ENCODE measurements around the gene RBMS3.
"Not testable (repeated sequence)": the region's sequence is repeated elsewhere in the genome, so short reads cannot be mapped to it uniquely, and the experiment has no call there.

The RBMS3 gene

DNA sequence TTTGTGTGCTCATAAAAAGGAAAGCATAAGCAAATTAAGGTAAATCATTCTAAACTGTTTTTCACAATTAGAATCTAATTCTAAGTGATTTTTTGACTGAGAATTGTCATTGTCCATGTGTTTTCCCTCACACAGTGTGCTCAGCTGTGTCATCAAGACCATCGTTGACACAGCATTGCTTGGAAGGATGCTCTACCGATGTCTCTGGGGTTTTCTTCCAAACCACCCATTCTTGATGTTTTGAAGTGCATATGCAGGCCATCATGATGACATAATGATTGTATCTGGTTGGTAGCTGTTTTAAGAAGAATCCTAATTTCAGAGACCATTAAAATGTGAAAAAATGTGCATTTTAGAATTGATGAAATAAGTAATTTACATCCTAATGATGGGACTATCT is 347.9 kb downstream of the RBMS3 start:
- DNase-seq: no peak

DNA sequence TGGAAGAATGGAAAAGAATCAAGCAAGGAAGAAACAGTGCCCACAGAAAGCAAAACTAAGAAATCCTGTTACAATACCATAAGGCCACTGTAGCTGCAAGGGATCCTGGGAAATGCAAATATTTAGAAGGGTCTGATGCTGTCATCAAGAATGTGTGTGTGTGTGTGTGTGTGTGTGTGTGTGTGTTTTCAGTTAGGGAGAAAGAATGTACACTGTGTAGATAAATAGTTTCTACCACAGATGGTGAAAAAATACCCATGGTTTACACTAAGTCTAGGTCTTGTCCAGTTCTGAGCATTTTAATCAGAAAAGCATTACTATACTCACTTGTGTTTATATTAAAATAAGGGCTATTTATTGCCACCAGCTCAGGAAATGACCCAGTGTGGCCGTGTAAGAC is 355.0 kb downstream of the RBMS3 start:
- DNase-seq: no peak

DNA sequence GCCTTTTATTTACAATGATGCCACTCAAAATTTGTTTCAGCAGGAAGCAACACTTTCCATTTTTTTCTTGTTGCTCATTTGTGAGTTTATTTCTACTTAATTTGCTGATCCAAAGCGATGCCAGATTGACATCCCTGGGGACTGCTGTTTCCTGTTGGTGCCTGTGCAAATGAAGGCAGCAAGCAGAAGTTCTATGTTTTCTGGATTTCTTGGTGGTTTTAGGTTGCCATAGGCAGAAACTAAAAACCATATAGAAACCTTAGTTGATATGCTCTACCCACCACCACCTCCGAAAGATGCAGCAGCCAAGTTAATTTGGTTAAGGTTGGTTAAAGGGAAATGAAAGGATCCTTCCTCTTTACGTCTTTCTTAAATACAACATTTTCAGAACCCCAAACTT is 356.2 kb downstream of the RBMS3 start:
- DNase-seq: no peak

DNA sequence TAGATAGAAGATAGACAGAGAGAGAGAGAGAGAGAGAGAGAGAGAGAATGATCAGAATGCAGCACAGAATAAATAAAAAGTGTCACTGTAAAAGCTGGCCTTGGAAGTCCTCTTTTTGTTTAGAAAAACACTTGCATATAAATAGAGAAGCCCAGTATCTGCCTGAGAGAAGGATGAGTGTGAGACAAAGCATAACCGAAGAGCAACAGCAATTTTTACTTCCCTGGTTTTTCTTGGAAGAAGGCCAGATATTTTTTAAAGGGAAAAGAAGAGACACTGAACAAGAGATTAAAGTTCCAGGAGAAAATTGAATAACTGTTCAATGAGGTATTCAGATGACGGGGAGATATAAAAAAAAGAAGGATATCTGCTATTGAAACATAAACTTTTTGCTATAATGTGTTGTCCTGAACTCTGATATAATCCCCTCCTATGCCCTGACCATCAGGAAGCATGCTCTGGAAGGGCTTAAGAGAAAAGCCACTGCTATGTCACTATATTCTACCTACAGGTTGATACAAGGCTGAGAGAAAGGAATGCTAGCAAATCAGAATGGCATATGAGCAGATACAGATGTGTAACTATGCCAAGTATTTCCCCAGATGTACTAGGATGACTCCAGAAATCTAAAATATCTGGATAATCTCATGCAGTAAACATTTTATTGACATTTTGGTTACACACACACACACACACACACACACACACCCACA is 358.9 kb downstream of the RBMS3 start:
- no peak for DNase-seq

DNA sequence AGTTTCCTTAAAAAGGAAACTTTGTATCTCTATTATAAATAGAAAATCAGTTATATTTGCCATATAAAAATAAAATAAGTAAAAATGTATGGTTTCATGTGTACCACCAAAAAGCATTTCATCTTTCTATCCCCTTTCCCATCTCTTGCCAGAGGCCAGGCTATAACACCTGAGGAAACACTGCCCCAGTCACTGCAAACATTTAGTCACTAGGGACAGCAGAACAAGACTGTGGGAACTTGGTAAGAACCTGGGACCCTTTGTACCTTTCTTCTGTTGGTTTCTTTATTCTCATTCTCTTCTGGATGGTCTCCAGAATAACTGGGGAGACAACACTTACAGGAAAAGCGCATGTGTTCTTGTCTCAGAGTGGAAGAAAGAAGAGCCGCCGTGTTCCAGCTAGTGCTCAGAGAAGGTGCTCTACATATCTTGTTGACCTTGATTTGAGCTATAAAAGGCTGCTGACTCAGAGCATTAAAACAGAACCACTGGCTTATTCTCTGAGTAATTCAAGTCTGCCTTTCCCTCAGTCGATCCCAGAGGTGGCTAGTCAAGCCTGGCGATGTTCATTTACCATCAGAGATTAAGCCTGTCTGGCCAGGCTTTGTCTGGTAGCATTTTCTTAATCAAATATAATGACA is 361.6 kb downstream of the RBMS3 start:
- no peak for DNase-seq

DNA sequence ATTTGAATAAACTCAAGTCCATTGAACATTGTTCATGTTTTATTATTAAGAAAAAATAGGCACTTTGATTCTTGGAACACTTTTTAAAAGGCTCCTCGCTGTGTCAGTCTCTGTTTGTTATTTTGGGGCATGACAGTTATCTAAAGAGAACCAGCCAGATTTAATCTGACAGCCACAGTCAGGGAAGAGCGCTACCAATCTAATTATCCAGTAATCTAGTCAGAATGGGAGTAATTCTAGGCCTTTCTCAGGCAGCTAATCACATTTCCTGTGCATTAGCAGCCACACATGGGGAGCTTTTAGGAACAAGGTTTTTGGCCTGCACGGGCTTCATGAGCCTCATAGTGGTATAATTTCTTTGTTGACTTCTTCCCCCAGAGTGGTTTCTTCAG is 362.2 kb downstream of the RBMS3 start:
- DNase-seq: no peak

DNA sequence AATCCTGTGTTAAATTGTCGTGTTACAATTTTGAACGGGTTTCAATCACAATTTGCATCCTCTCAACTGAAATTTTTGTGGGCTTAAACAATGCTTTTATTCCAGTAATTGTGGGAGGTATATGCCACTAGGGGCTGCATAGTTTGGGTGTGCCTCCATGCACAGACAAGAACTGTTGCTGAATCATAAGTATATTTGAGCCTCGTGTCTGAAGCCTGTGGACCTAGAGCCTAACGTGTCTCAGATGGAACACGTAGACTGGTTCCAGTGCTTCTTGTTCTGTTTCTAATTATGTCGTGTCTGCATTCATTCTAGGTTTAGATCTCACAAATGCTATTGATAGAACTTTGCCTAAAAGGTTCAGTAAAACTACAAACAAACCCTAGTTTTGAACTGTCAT is 363.4 kb downstream of the RBMS3 start:
- no peak for DNase-seq

DNA sequence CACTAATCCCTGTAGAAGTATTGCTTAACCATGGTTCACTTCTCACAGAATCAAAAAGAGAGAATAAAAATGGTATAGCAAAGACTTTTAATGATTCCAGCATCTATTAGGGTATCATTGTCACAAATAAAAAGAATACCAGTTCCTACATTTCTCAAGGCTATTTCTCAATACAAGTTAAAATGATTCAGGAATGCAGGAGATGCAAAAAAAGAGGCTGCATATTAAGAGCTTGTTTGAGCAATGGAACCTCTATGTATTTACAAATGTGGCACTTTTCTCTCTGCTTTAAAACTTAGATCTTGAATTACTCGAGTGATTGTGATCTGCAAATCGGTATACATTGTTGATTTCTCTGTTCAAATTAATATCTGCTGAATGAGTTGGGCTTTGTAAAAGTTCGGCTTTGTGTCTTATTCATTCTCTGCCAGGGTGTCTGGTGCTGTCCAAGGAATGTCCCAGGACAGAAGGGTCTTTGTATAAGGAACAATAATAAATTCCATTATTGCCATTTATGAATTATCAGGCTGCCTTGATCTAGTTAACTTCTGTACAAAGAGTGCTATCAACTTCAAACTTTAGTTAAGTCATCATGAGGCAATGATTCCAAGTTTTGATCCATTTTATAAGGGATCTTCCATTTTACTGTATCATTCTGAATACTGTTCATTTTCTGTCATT is 364.2 kb downstream of the RBMS3 start:
- no peak for DNase-seq

DNA sequence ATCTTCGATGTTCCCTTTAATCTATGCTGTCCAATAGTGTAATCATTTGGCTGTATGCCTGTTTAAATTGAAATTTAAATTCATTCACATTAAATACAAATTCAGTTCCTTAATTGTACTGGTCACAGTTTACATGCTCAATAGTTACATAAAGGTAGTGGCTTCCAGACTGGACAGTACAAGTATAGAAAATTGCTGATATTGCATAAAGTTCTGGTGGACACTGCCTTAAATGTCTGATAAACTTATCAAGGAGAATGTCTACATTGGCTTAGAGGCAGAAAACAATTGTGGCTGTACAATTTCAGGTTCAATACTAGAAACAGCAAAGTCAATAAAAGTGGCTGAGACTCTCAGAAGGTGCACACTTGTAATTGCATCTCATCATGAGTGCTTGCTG is 365.2 kb downstream of the RBMS3 start:
- no peak for DNase-seq

DNA sequence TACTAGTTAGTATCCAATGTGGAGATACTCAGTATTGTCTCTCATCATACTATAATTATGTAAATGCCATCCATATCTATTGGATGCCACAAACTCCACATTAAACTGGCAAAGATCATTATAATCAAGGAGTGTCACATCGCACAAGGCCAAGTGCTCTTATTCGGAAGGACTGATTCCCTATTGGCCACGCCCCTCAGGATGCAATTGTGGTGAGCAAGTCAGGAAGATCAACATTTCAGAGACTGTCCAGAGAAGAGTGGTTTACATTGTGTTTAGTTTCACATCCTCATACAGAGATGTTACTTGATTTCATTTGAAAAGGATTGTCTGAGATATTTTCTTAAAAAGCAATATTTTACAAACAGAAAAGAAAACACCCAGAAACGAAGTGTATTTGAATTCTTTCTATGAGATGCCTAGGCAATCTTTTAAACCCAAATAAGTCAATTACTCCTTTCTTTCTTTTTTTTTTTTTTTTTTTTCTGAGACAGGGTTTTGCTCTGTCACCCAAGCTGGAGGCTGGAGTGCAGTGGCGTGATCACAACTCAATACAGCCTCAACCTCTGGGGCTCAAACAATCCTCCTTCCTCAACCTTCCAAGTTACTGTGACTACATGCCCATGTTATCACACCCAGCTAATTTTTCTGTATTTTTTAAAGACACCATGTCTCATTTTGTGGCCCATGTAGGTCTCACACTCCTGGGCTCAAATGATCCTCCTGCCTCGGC is 369.1 kb downstream of the RBMS3 start:
- no peak for DNase-seq

DNA sequence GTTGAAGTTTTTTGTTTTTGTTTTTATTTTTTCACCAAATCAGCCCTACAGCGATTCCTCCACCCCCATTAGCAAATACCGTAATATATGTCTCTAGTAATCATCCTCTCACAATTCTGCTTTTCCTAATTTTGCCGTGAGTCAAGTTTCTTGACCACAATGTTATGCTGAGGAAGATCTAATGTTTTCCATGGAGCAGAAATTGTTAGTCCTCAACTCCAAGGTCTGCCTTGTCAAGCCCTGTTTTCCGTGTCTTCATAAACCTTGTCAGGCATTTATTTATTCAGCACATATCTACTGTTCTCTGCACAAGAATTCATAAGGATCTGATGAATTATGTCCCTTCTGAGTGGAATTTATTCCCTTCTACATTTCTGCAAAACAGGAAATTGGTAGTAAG is 372.8 kb downstream of the RBMS3 start:
- DNase-seq: no peak

DNA sequence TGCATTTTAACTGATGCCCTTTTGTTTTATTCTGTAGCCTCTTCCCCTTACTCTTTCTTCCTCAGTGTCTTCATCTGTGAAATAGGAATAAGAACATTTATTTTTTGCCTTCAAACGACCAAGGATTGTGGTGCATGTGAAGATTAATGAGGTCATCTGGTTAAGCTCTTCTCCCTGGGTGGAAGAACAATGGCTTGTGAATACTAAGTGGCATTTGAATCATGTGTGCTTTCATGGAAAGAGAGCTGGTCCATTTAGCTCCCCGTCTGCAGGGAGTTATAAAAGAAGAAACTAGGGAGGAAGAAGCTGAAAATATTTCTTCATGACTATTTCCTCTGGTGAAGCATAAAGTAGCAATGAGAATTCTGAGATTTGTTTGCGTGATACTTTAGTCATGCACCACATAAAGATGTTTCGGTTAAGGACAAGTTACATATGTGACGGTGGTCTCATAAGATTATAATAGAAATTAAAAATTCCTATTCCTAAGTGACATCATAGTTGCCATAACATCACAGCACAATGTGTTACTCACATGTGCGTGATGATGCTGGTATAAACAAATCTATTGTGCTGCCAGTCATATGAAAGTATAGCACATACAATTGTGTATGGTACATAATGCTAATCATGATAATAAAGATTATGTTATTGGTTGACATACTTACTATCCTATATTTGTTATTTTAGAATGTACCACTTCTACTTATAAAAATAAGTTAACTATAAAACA is 374.3 kb downstream of the RBMS3 start:
- no peak for DNase-seq

DNA sequence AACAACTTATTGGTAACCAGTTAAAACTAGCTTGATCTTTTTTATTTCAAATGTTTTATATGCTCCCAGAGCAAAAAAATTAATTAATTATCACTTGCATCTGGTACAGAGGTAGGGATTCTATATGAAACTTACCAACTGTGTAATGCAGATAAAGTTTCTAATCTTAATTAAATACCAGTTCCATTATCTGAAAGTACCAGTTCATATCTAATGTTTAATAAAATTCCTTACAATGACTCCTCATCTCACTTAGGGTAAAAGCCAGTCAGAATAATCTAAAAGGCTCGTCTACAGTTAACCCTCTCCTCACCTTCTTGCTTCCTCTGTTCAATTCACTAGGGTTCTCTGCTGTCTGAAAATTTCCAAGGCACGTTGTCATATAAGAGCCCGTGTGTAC is 384.8 kb downstream of the RBMS3 start:
- no peak for DNase-seq

DNA sequence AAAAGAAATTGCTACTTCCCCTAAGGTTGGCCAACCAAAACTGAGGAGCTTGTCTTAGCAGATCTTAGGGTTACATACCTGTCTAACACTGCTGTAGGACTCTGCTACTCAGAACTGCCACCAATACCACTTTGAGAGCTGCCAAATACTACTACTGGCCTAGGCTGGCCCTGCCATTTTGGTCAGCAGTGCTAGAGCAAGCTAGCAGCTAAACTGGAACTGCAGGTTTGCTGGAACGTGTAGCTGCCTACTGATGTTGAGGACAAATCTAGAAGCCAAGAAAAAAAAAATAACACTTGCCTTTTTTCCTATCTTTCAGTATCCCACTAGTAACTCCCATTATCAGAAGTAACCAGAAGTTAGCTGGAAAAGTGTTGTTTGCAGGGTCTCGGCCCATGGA is 387.4 kb downstream of the RBMS3 start:
- no peak for DNase-seq

DNA sequence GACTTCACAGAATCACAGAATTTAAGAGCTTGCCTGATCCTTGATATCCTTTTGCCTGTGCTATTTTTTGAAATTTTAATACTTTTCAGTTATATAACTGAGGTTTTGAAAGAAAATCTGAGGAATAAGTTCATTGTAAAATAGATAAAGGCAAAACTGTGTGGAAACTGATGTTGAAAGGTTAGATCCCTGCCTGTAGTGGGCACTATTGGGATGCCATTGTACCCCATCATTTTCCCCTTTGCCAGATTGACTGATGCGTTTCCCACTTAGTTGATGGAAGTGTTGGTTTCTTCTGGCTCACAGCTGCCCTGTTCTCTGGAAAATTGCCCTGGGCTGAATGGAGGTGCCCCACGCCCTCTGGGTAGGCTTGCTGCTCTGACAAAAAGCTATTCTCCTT is 387.9 kb downstream of the RBMS3 start:
- no peak for DNase-seq

DNA sequence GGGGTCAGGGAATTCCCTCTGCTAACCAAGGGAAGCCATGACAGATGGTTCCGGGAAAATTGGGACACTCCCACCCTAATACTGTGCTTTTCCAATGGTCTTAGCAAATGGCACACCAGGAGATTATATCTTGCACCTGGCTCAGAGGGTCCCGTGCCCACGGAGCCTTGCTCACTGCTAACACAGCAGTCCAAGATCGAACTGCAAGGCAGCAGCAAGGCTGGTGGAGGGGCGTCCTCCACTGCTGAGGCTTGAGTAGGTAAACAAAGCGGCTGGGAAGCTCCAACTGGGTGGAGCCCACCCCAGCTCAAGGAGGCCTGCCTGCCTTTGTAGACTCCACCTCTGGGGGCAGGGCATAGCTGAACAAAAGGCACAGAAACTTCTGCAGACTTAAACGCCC is 389.6 kb downstream of the RBMS3 start:
- DNase-seq: not testable (repeated sequence)

DNA sequence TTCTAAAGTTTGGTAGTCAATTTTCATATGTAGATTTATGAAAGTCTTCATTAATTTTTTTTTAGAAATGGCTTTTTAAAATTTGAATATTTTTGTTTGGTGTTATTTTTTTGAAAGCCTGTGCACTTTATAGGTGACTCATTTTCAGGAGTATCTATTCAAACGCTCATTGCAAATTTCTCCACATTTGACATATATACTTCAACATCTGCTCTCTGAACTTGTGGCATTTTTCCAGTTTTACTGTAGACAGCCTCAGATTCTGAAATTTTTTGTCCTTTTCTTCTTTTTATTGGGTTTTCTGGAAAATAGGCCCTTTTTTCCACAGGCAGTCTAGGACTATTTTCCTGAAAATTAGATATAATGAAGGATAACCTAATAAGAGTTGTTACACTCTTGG is 396.6 kb downstream of the RBMS3 start:
- no peak for DNase-seq

DNA sequence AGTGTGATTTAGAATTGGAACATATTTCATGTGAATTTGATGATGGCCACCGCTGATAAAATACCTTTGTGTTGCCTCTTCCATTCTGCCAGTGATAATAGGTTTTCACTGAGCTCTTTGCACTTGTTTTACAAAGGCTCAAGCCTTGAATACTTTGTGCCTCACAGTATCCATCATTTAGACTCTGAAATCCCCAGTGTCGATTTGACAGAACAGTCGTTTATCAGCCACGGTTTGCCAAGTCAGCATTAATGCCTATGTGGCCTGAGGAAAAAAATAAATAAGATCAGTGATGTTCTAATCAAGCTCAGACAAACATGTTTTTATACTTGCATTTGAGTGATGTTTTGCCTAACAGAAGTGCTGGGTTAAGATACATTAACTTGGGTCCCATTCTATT is 399.1 kb downstream of the RBMS3 start:
- DNase-seq: no peak

DNA sequence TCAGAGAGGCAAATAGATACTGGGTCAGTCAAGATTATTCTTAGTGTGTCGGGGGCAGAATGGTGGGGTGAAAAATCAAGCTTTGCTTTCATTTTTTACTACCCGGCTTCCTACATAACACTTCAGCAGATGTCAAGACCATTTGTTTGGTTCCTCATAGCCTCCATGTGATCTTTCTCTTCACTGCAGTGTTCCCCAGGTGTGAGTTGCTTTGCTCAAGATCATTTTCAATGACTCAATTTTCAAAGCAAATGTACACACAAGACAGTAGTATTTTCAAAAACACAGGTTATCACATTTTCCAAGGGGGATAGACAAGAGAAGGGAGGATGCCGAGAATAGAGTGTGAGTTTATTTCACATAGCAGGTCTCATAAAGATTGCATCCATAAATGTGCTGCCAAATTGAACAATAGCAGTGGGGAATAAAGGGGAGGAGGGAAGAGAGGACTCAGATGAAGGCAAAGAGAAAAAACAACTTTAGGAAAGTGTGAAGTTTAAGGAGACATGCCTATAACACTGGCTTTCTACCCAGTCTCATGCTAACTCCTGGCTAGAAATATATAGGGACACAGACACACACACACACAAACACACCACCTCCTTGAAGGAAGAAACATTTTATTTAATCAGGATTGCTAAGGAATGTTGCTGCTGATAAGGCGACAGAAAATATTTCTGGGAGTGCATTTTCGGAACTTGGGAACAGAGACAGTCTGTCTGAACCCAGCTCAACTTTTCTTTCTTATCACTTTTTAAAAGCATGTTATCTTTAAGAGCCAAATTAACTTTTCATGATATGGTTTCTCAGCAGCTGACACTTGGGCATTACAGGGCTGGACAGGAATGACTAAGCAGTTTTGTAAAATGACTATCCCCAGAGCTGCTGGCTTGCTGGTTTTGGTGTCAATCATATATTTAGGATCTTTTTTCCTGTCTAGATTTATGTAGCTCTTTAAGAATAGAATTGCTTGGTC is 402.4 kb downstream of the RBMS3 start:
- DNase-seq: no peak

DNA sequence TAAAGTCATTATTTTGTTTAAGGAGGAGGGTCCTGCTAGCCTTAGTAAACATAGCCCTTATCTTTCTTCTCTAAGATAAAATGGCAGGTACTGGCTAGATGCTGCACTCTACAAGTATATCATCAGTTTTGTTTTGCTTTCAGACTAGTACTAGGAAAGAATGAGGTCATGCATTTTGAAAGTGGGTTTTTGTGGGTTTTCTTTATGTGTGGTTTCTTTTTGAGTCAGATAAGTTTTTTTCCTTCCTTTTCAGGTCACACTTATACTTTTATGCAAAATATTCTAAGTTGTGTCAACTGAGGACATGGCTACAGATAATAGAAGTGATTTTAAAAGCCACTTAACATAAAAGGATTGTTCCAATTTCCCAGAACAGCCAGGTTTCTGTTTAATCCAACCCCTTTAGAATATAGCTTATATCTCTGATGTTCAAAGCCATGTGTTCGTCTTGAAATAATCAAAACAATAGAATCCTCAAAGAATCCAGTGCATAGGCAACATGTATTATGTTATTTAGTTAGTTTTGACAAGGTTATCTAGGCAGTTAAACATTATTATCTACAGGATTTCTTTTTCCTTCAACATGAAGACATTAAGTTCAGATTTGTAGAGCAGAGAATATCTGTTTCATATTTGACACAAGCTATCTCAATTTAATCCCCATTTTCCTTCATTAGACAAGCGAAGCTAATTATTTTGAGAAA is 406.2 kb downstream of the RBMS3 start:
- DNase-seq: no peak

Data from right kidney (tissue), 1 donor.